ENCODE measurements around the gene OSBP2. TPM values are rescaled to one million over a fixed set of nuclear protein-coding genes. Genes with fewer than 3 reads are reported as not detected.
"Not testable (repeated sequence)": the region's sequence is repeated elsewhere in the genome, so short reads cannot be mapped to it uniquely, and the experiment has no call there.

OSBP2 gene
- total and polyA plus RNA-seq, 5 experiments from 2014 or later = 0.60 to 1.8 (median 0.75) TPM

- DNase-seq (no peak), ATAC-seq (no peak)
- Mint-ChIP-seq H3K4me1 (peaks cover 20 to 41% (median 29%) of the 10 kb centered on the region in 4 donors), H3K27ac (peak overlapping the region in 2 of 10 donors; percentile 52 to 64), H3K4me3 (peak overlapping the region in 7 of 10 donors; percentile 1 to 97 (median 94)), H3K9me3 (no peaks in the 10 kb centered on the region), H3K36me3 (peaks cover 7 to 29% (median 24%) of the 10 kb centered on the region in 3 donors), H3K27me3 (no peaks in the 10 kb centered on the region)
- POLR2A ChIA-PET = interaction anchor here (1.2 kb wide), 1 partner anchor 27 kb away, joined by 3 read pairs; no protein-coding TSS in a partner anchor
These were observed 28.9 kb upstream of the OSBP2 start for GRCh38 chr22:30665786-30666185.

GRCh38 chr22:30667107-30667493, 27.6 kb upstream of the OSBP2 start:
- Mint-ChIP-seq H3K27me3 (no peaks in the 10 kb centered on the region), H3K4me1 (peaks cover 20 to 41% (median 29%) of the 10 kb centered on the region in 4 donors), H3K9me3 (no peaks in the 10 kb centered on the region), H3K4me3 (peak overlapping the region; percentile 91 to 97 (median 94)), H3K36me3 (peaks cover 7 to 21% (median 18%) of the 10 kb centered on the region in 3 donors), H3K27ac (peak overlapping the region; percentile 86 to 97 (median 94))
- POLR2A ChIA-PET = interaction anchor here (0.7 to 1.3 kb wide), 4 partner anchors 25 to 698 kb away, joined by 3 to 8 read pairs (median 4); partner anchors contain the start of gene SLC35E4
- DNase-seq (peak in 2 of 10 donors; percentile 12 to 21), ATAC-seq (peak in 1 of 2 donors; percentile 6)

- POLR2A ChIA-PET = interaction anchor here (1.0 to 1.3 kb wide), 2 partner anchors 33 to 619 kb away, joined by 4 to 8 read pairs; partner anchors contain the start of gene SLC35E4
- Mint-ChIP-seq H3K4me1 (peaks cover 20 to 41% (median 29%) of the 10 kb centered on the region in 4 donors), H3K27ac (peak within 1 kb of the TSS; percentile 86 to 97 (median 94)), H3K9me3 (no peaks in the 10 kb centered on the region), H3K36me3 (peaks cover 7 to 15% (median 14%) of the 10 kb centered on the region in 3 donors), H3K27me3 (no peaks in the 10 kb centered on the region), H3K4me3 (peak within 1 kb of the TSS; percentile 91 to 97 (median 94))
- peak; percentile 86 to 96 (median 92) for DNase-seq
- peak; percentile 88 to 93 for ATAC-seq
These were observed 26.9 kb upstream of the OSBP2 start, which contains the start of gene DUSP18 for GRCh38 chr22:30667494-30668385. TSS of gene DUSP18 (minus strand) at chr22:30667875. CDS start at chr22:30664003, 3,872 bp downstream.

- ATAC-seq (no peak), DNase-seq (no peak)
- H3K4me1 Mint-ChIP-seq = peaks cover 20 to 38% (median 29%) of the 10 kb centered on the region in 4 donors
- no peaks in the 10 kb centered on the region for H3K9me3 Mint-ChIP-seq
- no peaks in the 10 kb centered on the region for H3K27me3 Mint-ChIP-seq
- H3K27ac Mint-ChIP-seq = peak overlapping the region in 8 of 10 donors; percentile 60 to 97 (median 86)
- H3K4me3 Mint-ChIP-seq = peak overlapping the region; percentile 91 to 97 (median 94)
- POLR2A ChIA-PET = no interaction called here
- H3K36me3 Mint-ChIP-seq = peaks cover 1 to 9% (median 9%) of the 10 kb centered on the region in 3 donors
These were observed 26.3 kb upstream of the OSBP2 start for GRCh38 chr22:30668386-30668710.

- Mint-ChIP-seq H3K4me3 (no peak overlapping the region), H3K9me3 (no peaks in the 10 kb centered on the region), H3K27ac (peak overlapping the region in 1 of 10 donors; percentile 18), H3K27me3 (peaks cover 0 to 3% (median 0%) of the 10 kb centered on the region in 5 donors), H3K4me1 (peaks cover 13 to 20% (median 16%) of the 10 kb centered on the region in 4 donors), H3K36me3 (no peaks in the 10 kb centered on the region)
- POLR2A ChIA-PET = no interaction called here
- DNase-seq (no peak), ATAC-seq (no peak)
These were observed 23.6 kb upstream of the OSBP2 start for GRCh38 chr22:30671071-30671470.

- H3K27me3 Mint-ChIP-seq = peaks cover 0 to 14% (median 1%) of the 10 kb centered on the region in 5 donors
- H3K9me3 Mint-ChIP-seq = no peaks in the 10 kb centered on the region
- no peak for DNase-seq
- H3K27ac Mint-ChIP-seq = no peak overlapping the region
- POLR2A ChIA-PET = no interaction called here
- H3K36me3 Mint-ChIP-seq = no peaks in the 10 kb centered on the region
- peaks cover 5 to 6% (median 5%) of the 10 kb centered on the region in 4 donors for H3K4me1 Mint-ChIP-seq
- no peak overlapping the region for H3K4me3 Mint-ChIP-seq
- no peak for ATAC-seq
These were observed 21.5 kb upstream of the OSBP2 start for GRCh38 chr22:30673136-30673535.

GRCh38 chr22:30674482-30674881, 20.2 kb upstream of the OSBP2 start:
- Mint-ChIP-seq H3K36me3 (no peaks in the 10 kb centered on the region), H3K27me3 (peaks cover 0 to 14% (median 8%) of the 10 kb centered on the region in 5 donors), H3K9me3 (no peaks in the 10 kb centered on the region), H3K27ac (no peak overlapping the region), H3K4me3 (no peak overlapping the region), H3K4me1 (no peaks in the 10 kb centered on the region)
- ATAC-seq (no peak), DNase-seq (no peak)
- POLR2A ChIA-PET = no interaction called here

GRCh38 chr22:30675436-30675835, 19.2 kb upstream of the OSBP2 start:
- no peaks in the 10 kb centered on the region for H3K4me1 Mint-ChIP-seq
- H3K27ac Mint-ChIP-seq = no peak overlapping the region
- no peak for ATAC-seq
- no peaks in the 10 kb centered on the region for H3K9me3 Mint-ChIP-seq
- H3K4me3 Mint-ChIP-seq = no peak overlapping the region
- no peaks in the 10 kb centered on the region for H3K36me3 Mint-ChIP-seq
- POLR2A ChIA-PET = no interaction called here
- no peak for DNase-seq
- H3K27me3 Mint-ChIP-seq = peaks cover 0 to 15% (median 8%) of the 10 kb centered on the region in 5 donors

GRCh38 chr22:30676565-30676964, 18.1 kb upstream of the OSBP2 start:
- H3K9me3 Mint-ChIP-seq, H3K4me3 Mint-ChIP-seq, POLR2A ChIA-PET, ATAC-seq, H3K36me3 Mint-ChIP-seq, H3K4me1 Mint-ChIP-seq, DNase-seq: not testable (repeated sequence)
- Mint-ChIP-seq H3K27me3 (peaks cover 0 to 15% (median 8%) of the 10 kb centered on the region in 5 donors), H3K27ac (peak overlapping the region in 1 of 10 donors; percentile 35)

GRCh38 chr22:30679895-30680690, 14.6 kb upstream of the OSBP2 start:
- ATAC-seq, H3K4me3 Mint-ChIP-seq, H3K4me1 Mint-ChIP-seq, DNase-seq, H3K27ac Mint-ChIP-seq, H3K36me3 Mint-ChIP-seq, H3K9me3 Mint-ChIP-seq: not testable (repeated sequence)
- POLR2A ChIA-PET = interaction anchor here (0.6 kb wide), 1 partner anchor 12 kb away, joined by 3 read pairs; no protein-coding TSS in a partner anchor
- peaks cover 0 to 15% (median 14%) of the 10 kb centered on the region in 5 donors for H3K27me3 Mint-ChIP-seq

- Mint-ChIP-seq H3K27me3 (peaks cover 0 to 17% (median 15%) of the 10 kb centered on the region in 5 donors), H3K9me3 (no peaks in the 10 kb centered on the region), H3K27ac (no peak overlapping the region), H3K4me1 (no peaks in the 10 kb centered on the region), H3K4me3 (no peak overlapping the region), H3K36me3 (no peaks in the 10 kb centered on the region)
- DNase-seq (no peak), ATAC-seq (no peak)
- POLR2A ChIA-PET = no interaction called here
These were observed 13.5 kb upstream of the OSBP2 start for GRCh38 chr22:30680991-30681770.

- Mint-ChIP-seq H3K9me3 (no peaks in the 10 kb centered on the region), H3K27ac (no peak overlapping the region), H3K4me3 (no peak overlapping the region), H3K27me3 (peaks cover 0 to 17% (median 10%) of the 10 kb centered on the region in 5 donors), H3K4me1 (no peaks in the 10 kb centered on the region), H3K36me3 (no peaks in the 10 kb centered on the region)
- POLR2A ChIA-PET = no interaction called here
- DNase-seq (no peak), ATAC-seq (no peak)
These were observed 12.8 kb upstream of the OSBP2 start for GRCh38 chr22:30681831-30682230.

Data from naive thymus-derived CD8-positive, alpha-beta T cell (primary cell).